Left ventricle myocardium inferior (tissue), 1 donor: ENCODE results near the gene NFKBIE. TPM values are rescaled to one million over a fixed set of nuclear protein-coding genes. Genes with fewer than 3 reads are reported as not detected.

Experiments used
- DNase-seq: peaks from one replicate; pipeline ENCODE4 v3.0.0-alpha.2; 2020
- H3K27ac ChIP-seq: fragments of 200-600 bp; replicated peaks from 2 replicates; pipeline ENCODE4 v1.8.0; 2021
- H3K27me3 ChIP-seq: fragments of 200-600 bp; 2 replicates; pipeline ENCODE4 v1.8.0; 2021; ENCODE audit warnings: low read depth
- H3K36me3 ChIP-seq: fragments of 200-600 bp; 2 replicates; pipeline ENCODE4 v1.8.0; 2021
- H3K4me1 ChIP-seq: fragments of 200-600 bp; 2 replicates; pipeline ENCODE4 v1.8.0; 2021
- H3K4me3 ChIP-seq: fragments of 200-600 bp; 2 replicates; pipeline ENCODE4 v1.8.0; 2021; ENCODE audit warnings: mild to moderate bottlenecking, moderate library complexity
- H3K9me3 ChIP-seq: fragments of 200-600 bp; replicated peaks from 2 replicates; pipeline ENCODE4 v1.8.0; 2021
- intact Hi-C: fragments of 100-400 bp; cut with micrococcal nuclease; formaldehyde crosslinking; loops from one replicate; pipeline ENCODE4 v1.11.0; 2022
- total RNA-seq: library from RNA; stranded (reverse); fragmentation: NEBNext Ultra II Directional; extraction: Animal tissue kit (Norgen Biotek cat#: 25700); gene quantifications from one replicate; pipeline ENCODE4 v1.2.1, GENCODE V29; 2021
- TF ChIP-seq, protein P1 (sequence below): fragments of 200-600 bp; IDR thresholded peaks from 2 replicates; pipeline ENCODE4 v1.8.0; 2021; ENCODE audit warnings: antibody characterized with exemption, mild to moderate bottlenecking, borderline replicate concordance
- donor health status: DM: no; HTN: yes; CAD: no; lungs with severe emphysema.

Gene NFKBIE
- total RNA-seq, 1 donor from 2014 or later, result 2.1 TPM

DNA sequence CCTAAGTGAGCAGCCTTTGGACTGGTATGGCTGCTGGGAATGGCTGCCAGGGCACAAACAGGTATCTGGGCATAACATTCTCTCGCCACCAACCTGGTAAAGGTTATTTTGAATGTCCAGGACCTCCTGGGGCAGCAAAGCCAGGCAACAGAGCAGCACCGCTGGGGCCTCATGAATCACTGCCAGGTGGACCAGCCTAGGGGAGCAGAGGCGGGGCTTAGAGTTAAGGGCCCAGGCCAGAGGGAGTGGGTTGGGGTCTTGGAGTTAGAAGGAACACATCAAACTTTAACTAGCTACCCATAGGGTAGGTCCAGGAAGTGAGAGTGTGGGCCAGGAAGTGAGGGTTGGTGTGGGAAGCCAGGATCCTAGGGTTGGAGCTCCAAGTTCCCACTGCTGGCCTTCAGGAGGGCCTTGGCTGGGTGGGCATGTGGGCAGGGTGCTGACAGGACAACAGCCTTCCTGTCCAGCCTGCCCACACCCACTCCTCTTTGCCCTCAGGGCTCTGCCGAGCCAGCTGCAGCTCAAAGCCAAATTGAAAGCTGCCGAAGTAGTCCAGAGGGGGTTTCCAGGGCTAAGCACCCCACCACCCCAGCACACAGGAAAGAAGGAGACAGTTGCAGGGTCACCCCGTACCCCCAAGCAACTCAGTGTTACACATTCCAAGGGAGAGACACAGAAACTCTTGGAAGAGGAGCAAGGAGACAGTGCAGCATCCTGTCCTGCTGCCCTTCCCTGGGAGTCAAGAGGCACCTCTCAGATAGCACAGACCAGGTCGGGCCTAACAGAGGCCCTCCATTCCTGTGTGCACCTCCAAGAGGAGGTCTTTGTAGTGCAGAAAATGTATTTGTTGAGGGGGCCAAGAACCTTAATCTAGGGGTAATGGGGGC is 2.6 kb downstream of the NFKBIE start:
- H3K9me3 ChIP-seq, result no peaks in the 10 kb centered on the region
- intact Hi-C loops, result no loop called here
- peaks cover 9% of the 10 kb centered on the region for H3K36me3 ChIP-seq
- TF ChIP-seq, protein P1, sequence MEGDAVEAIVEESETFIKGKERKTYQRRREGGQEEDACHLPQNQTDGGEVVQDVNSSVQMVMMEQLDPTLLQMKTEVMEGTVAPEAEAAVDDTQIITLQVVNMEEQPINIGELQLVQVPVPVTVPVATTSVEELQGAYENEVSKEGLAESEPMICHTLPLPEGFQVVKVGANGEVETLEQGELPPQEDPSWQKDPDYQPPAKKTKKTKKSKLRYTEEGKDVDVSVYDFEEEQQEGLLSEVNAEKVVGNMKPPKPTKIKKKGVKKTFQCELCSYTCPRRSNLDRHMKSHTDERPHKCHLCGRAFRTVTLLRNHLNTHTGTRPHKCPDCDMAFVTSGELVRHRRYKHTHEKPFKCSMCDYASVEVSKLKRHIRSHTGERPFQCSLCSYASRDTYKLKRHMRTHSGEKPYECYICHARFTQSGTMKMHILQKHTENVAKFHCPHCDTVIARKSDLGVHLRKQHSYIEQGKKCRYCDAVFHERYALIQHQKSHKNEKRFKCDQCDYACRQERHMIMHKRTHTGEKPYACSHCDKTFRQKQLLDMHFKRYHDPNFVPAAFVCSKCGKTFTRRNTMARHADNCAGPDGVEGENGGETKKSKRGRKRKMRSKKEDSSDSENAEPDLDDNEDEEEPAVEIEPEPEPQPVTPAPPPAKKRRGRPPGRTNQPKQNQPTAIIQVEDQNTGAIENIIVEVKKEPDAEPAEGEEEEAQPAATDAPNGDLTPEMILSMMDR, result no peak
- DNase-seq, result no peak
- peaks cover 40% of the 10 kb centered on the region for H3K4me1 ChIP-seq
- peak overlapping the region; percentile 81 for H3K4me3 ChIP-seq
- no peaks in the 10 kb centered on the region for H3K27me3 ChIP-seq
- no peak overlapping the region for H3K27ac ChIP-seq

GRCh38 chr6:44261581-44261980 is 3.8 kb downstream of the NFKBIE start:
- H3K27me3 ChIP-seq, result no peaks in the 10 kb centered on the region
- peaks cover 49% of the 10 kb centered on the region for H3K4me1 ChIP-seq
- no peak for DNase-seq
- no peak overlapping the region for H3K27ac ChIP-seq
- H3K9me3 ChIP-seq, result no peaks in the 10 kb centered on the region
- H3K36me3 ChIP-seq, result peaks cover 9% of the 10 kb centered on the region
- TF ChIP-seq, protein P1, result no peak
- intact Hi-C loops, result no loop called here
- H3K4me3 ChIP-seq, result no peak overlapping the region

DNA sequence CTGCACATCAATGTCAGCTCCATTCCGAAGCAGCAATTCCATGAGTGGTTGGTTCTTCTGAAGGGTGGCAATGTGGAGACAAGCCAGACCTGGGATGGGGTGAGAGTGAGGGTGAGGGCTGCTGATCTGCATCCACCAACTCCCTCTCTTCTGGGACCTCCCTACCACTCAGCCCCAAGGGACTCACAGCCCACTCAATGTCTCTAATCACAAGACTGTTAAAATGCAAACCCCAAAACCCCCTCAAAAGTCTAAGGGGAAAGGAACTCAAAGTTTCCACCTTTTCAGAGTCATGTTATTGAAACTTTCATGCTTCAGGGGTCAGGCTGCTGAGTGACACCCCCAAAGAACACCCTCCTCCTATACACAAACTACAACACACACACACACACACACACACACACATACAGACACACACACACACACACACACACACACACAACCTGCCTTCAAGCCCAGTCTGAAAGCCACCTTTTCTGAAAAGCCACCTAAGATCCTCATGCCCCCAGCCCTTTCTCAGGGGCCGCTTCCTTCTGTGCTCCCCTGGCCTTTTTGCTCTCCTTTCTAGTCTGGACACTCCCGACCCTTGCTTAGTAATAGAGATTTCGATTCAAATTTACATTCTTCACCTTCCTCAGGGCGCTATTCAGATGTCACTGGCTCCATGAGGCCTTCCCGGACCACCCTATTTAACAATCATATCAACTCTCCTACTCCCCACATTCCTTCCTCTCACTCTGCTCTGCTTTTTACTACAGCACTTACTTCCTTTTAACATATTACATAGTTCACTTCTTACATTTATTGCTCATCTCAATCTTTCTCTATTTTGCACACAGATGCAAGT is 4.7 kb downstream of the NFKBIE start:
- Histone ChIP-seq H3K27ac (no peak overlapping the region), H3K27me3 (no peaks in the 10 kb centered on the region), H3K4me1 (peaks cover 55% of the 10 kb centered on the region), H3K36me3 (peaks cover 13% of the 10 kb centered on the region), H3K9me3 (no peaks in the 10 kb centered on the region), H3K4me3 (no peak overlapping the region)
- intact Hi-C loops, result no loop called here
- DNase-seq, result no peak
- TF ChIP-seq, protein P1, result no peak

- no peak overlapping the region for H3K27ac ChIP-seq
- no peaks in the 10 kb centered on the region for H3K27me3 ChIP-seq
- DNase-seq, result no peak
- no peaks in the 10 kb centered on the region for H3K9me3 ChIP-seq
- peaks cover 56% of the 10 kb centered on the region for H3K4me1 ChIP-seq
- intact Hi-C loops, result no loop called here
- H3K4me3 ChIP-seq, result no peak overlapping the region
- H3K36me3 ChIP-seq, result peaks cover 20% of the 10 kb centered on the region
- TF ChIP-seq, protein P1, result no peak
Measured at GRCh38 chr6:44260011-44260410, 5.3 kb downstream of the NFKBIE start.

- no peak for DNase-seq
- intact Hi-C loops, result no loop called here
- no peaks in the 10 kb centered on the region for H3K9me3 ChIP-seq
- H3K27ac ChIP-seq, result no peak overlapping the region
- H3K36me3 ChIP-seq, result peaks cover 31% of the 10 kb centered on the region
- peaks cover 55% of the 10 kb centered on the region for H3K4me1 ChIP-seq
- TF ChIP-seq, protein P1, result no peak
- H3K4me3 ChIP-seq, result no peak overlapping the region
- H3K27me3 ChIP-seq, result no peaks in the 10 kb centered on the region
Measured at GRCh38 chr6:44258921-44259320, 6.4 kb downstream of the NFKBIE start.
